Ishikawa (cell line): ENCODE measurements around the gene GOSR2.

Experiments used
- CEBPB ChIP-seq: IDR thresholded peaks from 2 replicates; pipeline ENCODE4 v1.6.1; 2012
- CREB1 ChIP-seq: IDR thresholded peaks from 2 replicates; pipeline ENCODE4 v1.6.1; 2012; ENCODE audit warnings: low read depth
- EGR1 ChIP-seq: IDR thresholded peaks from 2 replicates; pipeline ENCODE4 v1.6.1; 2012
- EP300 ChIP-seq: IDR thresholded peaks from 2 replicates; pipeline ENCODE4 v1.6.1; 2012; ENCODE audit warnings: borderline replicate concordance
- FOXM1 ChIP-seq: IDR thresholded peaks from 2 replicates; pipeline ENCODE4 v1.6.1; 2012; ENCODE audit warnings: low read depth, borderline replicate concordance
- NFIC ChIP-seq: IDR thresholded peaks from 2 replicates; pipeline ENCODE4 v1.6.1; 2012
- RAD21 ChIP-seq: IDR thresholded peaks from 2 replicates; pipeline ENCODE4 v1.6.1; 2012; ENCODE audit warnings: low read depth
- TAF1 ChIP-seq: IDR thresholded peaks from 2 replicates; pipeline ENCODE4 v1.6.1; 2012; ENCODE audit warnings: low read depth, mild to moderate bottlenecking
- TCF12 ChIP-seq: IDR thresholded peaks from 2 replicates; pipeline ENCODE4 v1.6.1; 2012; ENCODE audit warnings: low read depth
- TEAD4 ChIP-seq: IDR thresholded peaks from 2 replicates; pipeline ENCODE4 v1.6.1; 2012
- YY1 ChIP-seq: IDR thresholded peaks from 2 replicates; pipeline ENCODE4 v1.6.1; 2012; ENCODE audit warnings: low read depth
- ZBTB7A ChIP-seq: IDR thresholded peaks from 2 replicates; pipeline ENCODE4 v1.6.1; 2012; ENCODE audit warnings: low read depth
- TF ChIP-seq, protein P1 (sequence below): IDR thresholded peaks from 2 replicates; pipeline ENCODE4 v1.6.1; 2012
- TF ChIP-seq, protein P2 (sequence below): IDR thresholded peaks from 2 replicates; pipeline ENCODE4 v1.6.1; 2012
- TF ChIP-seq, protein P3 (sequence below): IDR thresholded peaks from 2 replicates; pipeline ENCODE4 v1.6.1; 2012; ENCODE audit warnings: low read depth, mild to moderate bottlenecking

The GOSR2 gene

GRCh38 chr17:46951706-46952105 is 28.7 kb downstream of the GOSR2 start:
- no peak for TF ChIP-seq TEAD4
- TF ChIP-seq EGR1 = no peak
- TF ChIP-seq EP300 = no peak
- TF ChIP-seq ZBTB7A = no peak
- no peak for TF ChIP-seq TAF1
- TF ChIP-seq, protein P1, sequence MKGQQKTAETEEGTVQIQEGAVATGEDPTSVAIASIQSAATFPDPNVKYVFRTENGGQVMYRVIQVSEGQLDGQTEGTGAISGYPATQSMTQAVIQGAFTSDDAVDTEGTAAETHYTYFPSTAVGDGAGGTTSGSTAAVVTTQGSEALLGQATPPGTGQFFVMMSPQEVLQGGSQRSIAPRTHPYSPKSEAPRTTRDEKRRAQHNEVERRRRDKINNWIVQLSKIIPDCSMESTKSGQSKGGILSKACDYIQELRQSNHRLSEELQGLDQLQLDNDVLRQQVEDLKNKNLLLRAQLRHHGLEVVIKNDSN = no peak
- TF ChIP-seq FOXM1 = no peak
- TF ChIP-seq, protein P2, sequence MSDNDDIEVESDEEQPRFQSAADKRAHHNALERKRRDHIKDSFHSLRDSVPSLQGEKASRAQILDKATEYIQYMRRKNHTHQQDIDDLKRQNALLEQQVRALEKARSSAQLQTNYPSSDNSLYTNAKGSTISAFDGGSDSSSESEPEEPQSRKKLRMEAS = no peak
- no peak for TF ChIP-seq NFIC
- TF ChIP-seq YY1 = no peak
- no peak for TF ChIP-seq TCF12
- TF ChIP-seq, protein P3, sequence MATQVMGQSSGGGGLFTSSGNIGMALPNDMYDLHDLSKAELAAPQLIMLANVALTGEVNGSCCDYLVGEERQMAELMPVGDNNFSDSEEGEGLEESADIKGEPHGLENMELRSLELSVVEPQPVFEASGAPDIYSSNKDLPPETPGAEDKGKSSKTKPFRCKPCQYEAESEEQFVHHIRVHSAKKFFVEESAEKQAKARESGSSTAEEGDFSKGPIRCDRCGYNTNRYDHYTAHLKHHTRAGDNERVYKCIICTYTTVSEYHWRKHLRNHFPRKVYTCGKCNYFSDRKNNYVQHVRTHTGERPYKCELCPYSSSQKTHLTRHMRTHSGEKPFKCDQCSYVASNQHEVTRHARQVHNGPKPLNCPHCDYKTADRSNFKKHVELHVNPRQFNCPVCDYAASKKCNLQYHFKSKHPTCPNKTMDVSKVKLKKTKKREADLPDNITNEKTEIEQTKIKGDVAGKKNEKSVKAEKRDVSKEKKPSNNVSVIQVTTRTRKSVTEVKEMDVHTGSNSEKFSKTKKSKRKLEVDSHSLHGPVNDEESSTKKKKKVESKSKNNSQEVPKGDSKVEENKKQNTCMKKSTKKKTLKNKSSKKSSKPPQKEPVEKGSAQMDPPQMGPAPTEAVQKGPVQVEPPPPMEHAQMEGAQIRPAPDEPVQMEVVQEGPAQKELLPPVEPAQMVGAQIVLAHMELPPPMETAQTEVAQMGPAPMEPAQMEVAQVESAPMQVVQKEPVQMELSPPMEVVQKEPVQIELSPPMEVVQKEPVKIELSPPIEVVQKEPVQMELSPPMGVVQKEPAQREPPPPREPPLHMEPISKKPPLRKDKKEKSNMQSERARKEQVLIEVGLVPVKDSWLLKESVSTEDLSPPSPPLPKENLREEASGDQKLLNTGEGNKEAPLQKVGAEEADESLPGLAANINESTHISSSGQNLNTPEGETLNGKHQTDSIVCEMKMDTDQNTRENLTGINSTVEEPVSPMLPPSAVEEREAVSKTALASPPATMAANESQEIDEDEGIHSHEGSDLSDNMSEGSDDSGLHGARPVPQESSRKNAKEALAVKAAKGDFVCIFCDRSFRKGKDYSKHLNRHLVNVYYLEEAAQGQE = no peak
- TF ChIP-seq CREB1 = no peak
- TF ChIP-seq CEBPB = no peak
- no peak for TF ChIP-seq RAD21

DNA sequence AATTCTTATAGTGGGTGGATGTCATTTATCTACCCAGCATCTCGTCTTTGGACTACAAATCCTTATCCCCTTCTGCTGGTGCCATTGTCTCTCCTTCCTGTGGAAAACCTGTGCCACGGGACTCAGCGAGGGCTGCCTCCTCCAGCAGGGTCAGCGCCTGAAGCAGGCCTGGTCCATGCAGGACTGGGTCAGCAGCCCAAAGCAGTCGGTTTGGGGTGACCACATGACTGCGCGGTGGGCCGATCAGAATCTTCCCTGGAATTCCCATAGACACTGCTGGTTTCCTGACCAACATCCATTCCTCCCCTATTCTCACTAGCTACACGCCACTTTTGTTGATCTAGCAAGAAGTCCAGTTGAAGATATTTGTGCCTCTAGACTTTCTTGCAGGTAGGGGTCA is 29.2 kb downstream of the GOSR2 start:
- TF ChIP-seq EP300 (no peak), ZBTB7A (no peak), NFIC (no peak), EGR1 (no peak), TCF12 (no peak)
- TF ChIP-seq, protein P3 = no peak

- no peak for TF ChIP-seq FOXM1
- no peak for TF ChIP-seq TCF12
- TF ChIP-seq, protein P1 = no peak
- TF ChIP-seq EGR1 = no peak
- no peak for TF ChIP-seq CREB1
- no peak for TF ChIP-seq YY1
- no peak for TF ChIP-seq EP300
- no peak for TF ChIP-seq ZBTB7A
- TF ChIP-seq, protein P3 = no peak
- no peak for TF ChIP-seq CEBPB
- no peak for TF ChIP-seq RAD21
- TF ChIP-seq TAF1 = no peak
- TF ChIP-seq NFIC = no peak
- TF ChIP-seq, protein P2 = no peak
- TF ChIP-seq TEAD4 = no peak
These were observed 35.2 kb downstream of the GOSR2 start for GRCh38 chr17:46958041-46958591.

DNA sequence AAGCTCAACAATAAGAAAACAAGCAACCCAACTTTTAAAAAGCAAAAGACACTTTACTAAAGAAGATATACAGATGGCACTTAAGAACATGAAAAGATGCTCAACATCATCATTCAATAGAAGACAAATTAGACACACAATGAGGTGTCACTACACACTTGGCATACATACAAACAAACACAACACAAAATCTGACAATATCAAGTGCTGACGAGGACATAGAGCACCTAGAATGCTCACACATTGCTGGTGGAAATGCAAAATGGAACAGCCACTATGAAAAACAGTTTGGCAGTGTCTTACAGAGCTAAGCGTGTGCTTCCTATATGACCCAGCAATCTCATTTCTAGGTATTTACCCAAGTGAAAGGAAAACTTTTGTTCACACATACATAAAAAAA is 37.2 kb downstream of the GOSR2 start:
- TF ChIP-seq TEAD4 = no peak
- no peak for TF ChIP-seq FOXM1
- TF ChIP-seq, protein P2 = no peak
- no peak for TF ChIP-seq CEBPB
- TF ChIP-seq, protein P1 = no peak
- TF ChIP-seq EP300 = no peak
- TF ChIP-seq RAD21 = no peak
- no peak for TF ChIP-seq CREB1
- TF ChIP-seq TCF12 = no peak
- TF ChIP-seq EGR1 = no peak
- TF ChIP-seq ZBTB7A = no peak
- no peak for TF ChIP-seq YY1
- no peak for TF ChIP-seq TAF1
- TF ChIP-seq, protein P3 = no peak
- TF ChIP-seq NFIC = no peak
